Retinal pigment epithelial cell (primary cell): Measurements from ENCODE around the gene FNDC3B.
"Not testable (repeated sequence)": the region's sequence is repeated elsewhere in the genome, so short reads cannot be mapped to it uniquely, and the experiment has no call there.

Source experiments
- DNase-seq: peaks from one replicate; pipeline ENCODE4 v3.0.0-alpha.2; 2010; ENCODE audit warnings: low read depth
- H3K4me3 ChIP-seq: 2 replicates; pipeline ENCODE4 v1.5.1; 2011; ENCODE audit warnings: mild to moderate bottlenecking, low read length, control low read depth, moderate library complexity
- CTCF ChIP-seq: conservative IDR thresholded peaks from 2 replicates; pipeline ENCODE4 v1.5.1; 2011; ENCODE audit warnings: low read depth, low read length, control low read depth, inconsistent platforms

FNDC3B gene

GRCh38 chr3:172087198-172087597 is 47.8 kb downstream of the FNDC3B start:
- DNase-seq, result no peak
- no peak overlapping the region for H3K4me3 ChIP-seq
- TF ChIP-seq CTCF, result no peak

GRCh38 chr3:172087602-172088580 is 48.5 kb downstream of the FNDC3B start:
- no peak overlapping the region for H3K4me3 ChIP-seq
- no peak for DNase-seq
- no peak for TF ChIP-seq CTCF

GRCh38 chr3:172089250-172089649 is 49.9 kb downstream of the FNDC3B start:
- H3K4me3 ChIP-seq, result no peak overlapping the region
- DNase-seq, result no peak
- TF ChIP-seq CTCF, result no peak

GRCh38 chr3:172090035-172090434 is 50.7 kb downstream of the FNDC3B start:
- no peak for DNase-seq
- no peak for TF ChIP-seq CTCF
- H3K4me3 ChIP-seq, result no peak overlapping the region

- no peak for TF ChIP-seq CTCF
- DNase-seq, result no peak
- H3K4me3 ChIP-seq, result no peak overlapping the region
Measured at GRCh38 chr3:172092658-172093057, 53.3 kb downstream of the FNDC3B start.

- not testable (repeated sequence) for DNase-seq, H3K4me3 ChIP-seq
Measured at GRCh38 chr3:172093581-172094443, 54.4 kb downstream of the FNDC3B start.
